ENCODE results near the gene TMED10. TPM values are rescaled to one million over a fixed set of nuclear protein-coding genes. Genes with fewer than 3 reads are reported as not detected.

TMED10 gene
- total and polyA plus RNA-seq, 2 of the 13 experiments (the other 11 are each of a cell fraction or from before 2014, with no cell fraction given), result 311 to 377 TPM

- Histone ChIP-seq H3K27ac (ENCODE audit: extremely low read length, insufficient read depth, low read length) (no peak overlapping the region), H3K36me3 (replicated peaks in 1 of 2; ENCODE audit: control insufficient read depth in 1 of 2, insufficient read depth in 2 of 2, low read length in 2 of 2) (peaks cover 0 to 21% of the 10 kb centered on the region in 2 experiments), H4K20me1 (ENCODE audit: insufficient read depth, low read length) (no peaks in the 10 kb centered on the region), H2AFZ (ENCODE audit: low read length) (no peak overlapping the region), H3K4me3 (replicated peaks in 1 of 3; ENCODE audit: insufficient read depth in 1 of 3, low read depth in 2 of 3, low read length in 3 of 3) (no peak overlapping the region), H3K4me1 (ENCODE audit: insufficient read depth, low read length) (peaks cover 28% of the 10 kb centered on the region), H3K9me3 (ENCODE audit: low read length) (no peaks in the 10 kb centered on the region), H3K9ac (ENCODE audit: insufficient read depth, low read depth, low read length) (no peak overlapping the region), H3K79me2 (ENCODE audit: insufficient read depth, low read length) (peaks cover 34% of the 10 kb centered on the region), H3K27me3 (ENCODE audit: control insufficient read depth in 1 of 2, insufficient read depth in 2 of 2, low read length in 2 of 2) (no peaks in the 10 kb centered on the region), H3K4me2 (ENCODE audit: low read depth, low read length) (no peak overlapping the region)
- FAIRE-seq (no peak), DNase-seq (ENCODE audit: low spot score) (no peak), ATAC-seq (no peak)
- BruUV-seq (replicated peaks), result no TSS peak
- intact Hi-C loops (cut with micrococcal nuclease; ENCODE audit: unreplicated experiment) (no loop called here), in situ Hi-C loops (cut with HindIII; ENCODE audit: extremely low pct_ligation_motif_present, low pct_unique_long_range_greater_than_20kb) (no loop called here)
- ChIA-PET CTCF (ENCODE audit: low intra/inter-chr PET ratio, low total read pairs) (interaction anchor here (1.2 to 1.4 kb wide), 4 partner anchors 152 to 161 kb away, joined by 3 to 5 read pairs (median 4); no protein-coding TSS in a partner anchor), POLR2A (no interaction called here)
- WGBS (ENCODE audit: low lambda C conversion rate), result 97% methylated on average over 1 of the region's 1 CpG
- no peak for TF ChIP-seq ZBTB39 (CRISPR knock-in tag; IDR thresholded peaks at IDR 0.05)
- TF ChIP-seq KLF12 (CRISPR knock-in tag; IDR thresholded peaks at IDR 0.05; ENCODE audit: borderline replicate concordance), result no peak
- TF ChIP-seq ZNF605 (CRISPR knock-in tag; IDR thresholded peaks at IDR 0.05), result no peak
- no peak for TF ChIP-seq NAIF1 (CRISPR knock-in tag; IDR thresholded peaks at IDR 0.05; ENCODE audit: borderline replicate concordance)
- no peak for TF ChIP-seq ZXDC (CRISPR knock-in tag; IDR thresholded peaks at IDR 0.05)
- no peak for TF ChIP-seq HIVEP1 (CRISPR knock-in tag; IDR thresholded peaks at IDR 0.05)
- no peak for TF ChIP-seq ATF4 (CRISPR knock-in tag; IDR thresholded peaks at IDR 0.05)
- TF ChIP-seq IRF9 (CRISPR knock-in tag; IDR thresholded peaks at IDR 0.05; ENCODE audit: borderline replicate concordance), result no peak
Measured at GRCh38 chr14:75142494-75142893, 33.9 kb downstream of the TMED10 start.
